ENCODE results near the gene M6PR.
"Not testable (repeated sequence)": the region's sequence is repeated elsewhere in the genome, so short reads cannot be mapped to it uniquely, and the experiment has no call there.

Gene M6PR

DNA sequence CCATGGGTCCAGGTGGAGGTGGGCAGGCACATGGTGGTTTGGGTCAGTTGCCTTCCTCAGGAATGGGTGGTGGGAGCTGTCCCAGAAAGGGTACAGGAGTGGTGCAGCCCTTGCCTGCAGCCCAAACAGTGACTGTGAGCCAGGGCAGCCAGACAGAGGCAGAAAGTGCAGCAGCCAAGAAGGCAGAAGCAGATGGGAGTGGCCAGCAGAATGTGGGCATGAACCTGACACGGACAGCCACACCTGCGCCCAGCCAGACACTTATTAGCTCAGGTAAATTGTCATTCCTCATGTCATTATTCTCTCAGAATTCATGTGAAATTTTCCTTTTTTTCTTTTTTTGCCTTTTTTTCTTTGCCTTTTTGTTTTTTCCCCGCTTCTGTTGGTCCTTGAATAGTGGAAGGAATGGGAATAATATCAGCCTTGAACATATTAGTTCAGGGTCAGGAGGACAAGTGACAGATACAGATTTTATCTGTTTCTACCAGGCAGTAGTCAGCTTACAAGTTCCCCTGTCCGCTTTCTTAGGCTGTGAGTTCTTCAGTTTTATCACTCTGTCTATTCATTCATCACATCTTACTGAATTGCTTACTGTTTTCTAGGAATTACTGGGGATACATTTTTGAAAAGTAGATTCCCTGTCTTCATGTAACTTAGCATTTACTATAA, 18.7 kb downstream of the M6PR start:
- H3K4me1 ChIP-seq (ENCODE audit: control extremely low read depth in 1 of 4, control insufficient read depth in 4 of 4, insufficient read depth in 4 of 4, low read length in 3 of 4); H3K9me3 ChIP-seq (ENCODE audit: control extremely low read depth in 1 of 5, control insufficient read depth in 4 of 5, insufficient read depth in 2 of 5, low read depth in 1 of 5, low read length in 4 of 5); POLR2A ChIA-PET; H3K27ac ChIP-seq (ENCODE audit: insufficient read depth in 1 of 2, low read depth in 1 of 2, low read length in 2 of 2, poor library complexity in 1 of 2, severe bottlenecking in 2 of 2); H3K27me3 ChIP-seq (replicated peaks in 2 of 5; ENCODE audit: control insufficient read depth in 4 of 5, insufficient read depth in 5 of 5, low read length in 4 of 5); H3K4me3 ChIP-seq (ENCODE audit: control insufficient read depth in 1 of 7, extremely low read depth in 1 of 7, insufficient read depth in 4 of 7, low read depth in 2 of 7, low read length in 6 of 7); CTCF ChIA-PET; DNase-seq: not testable (repeated sequence)
- WGBS (ENCODE audit: insufficient coverage) = 100% methylated on average over 1 of the region's 4 CpGs
- H3K36me3 ChIP-seq (ENCODE audit: control insufficient read depth in 4 of 4, insufficient read depth in 4 of 4, low read length in 3 of 4) = peaks cover 2 to 38% (median 18%) of the 10 kb centered on the region in 4 experiments

- Histone ChIP-seq H3K4me3 (ENCODE audit: control insufficient read depth in 1 of 7, extremely low read depth in 1 of 7, insufficient read depth in 4 of 7, low read depth in 2 of 7, low read length in 6 of 7) (no peak overlapping the region), H3K36me3 (ENCODE audit: control insufficient read depth in 4 of 4, insufficient read depth in 4 of 4, low read length in 3 of 4) (peaks cover 8 to 41% (median 24%) of the 10 kb centered on the region in 4 experiments), H3K27me3 (replicated peaks in 2 of 5; ENCODE audit: control insufficient read depth in 4 of 5, insufficient read depth in 5 of 5, low read length in 4 of 5) (no peaks in the 10 kb centered on the region), H3K4me1 (ENCODE audit: control extremely low read depth in 1 of 4, control insufficient read depth in 4 of 4, insufficient read depth in 4 of 4, low read length in 3 of 4) (no peaks in the 10 kb centered on the region), H3K9me3 (ENCODE audit: control extremely low read depth in 1 of 5, control insufficient read depth in 4 of 5, insufficient read depth in 2 of 5, low read depth in 1 of 5, low read length in 4 of 5) (no peaks in the 10 kb centered on the region), H3K27ac (ENCODE audit: insufficient read depth in 1 of 2, low read depth in 1 of 2, low read length in 2 of 2, poor library complexity in 1 of 2, severe bottlenecking in 2 of 2) (no peak overlapping the region)
- 95% methylated on average over 3 of the region's 5 CpGs for WGBS (ENCODE audit: insufficient coverage)
- ChIA-PET POLR2A (no interaction called here), CTCF (interaction anchor here (1.4 kb wide), 1 partner anchor 22 kb away, joined by 4 read pairs; no protein-coding TSS in a partner anchor)
- DNase-seq = no peak
These were observed 26.9 kb downstream of the M6PR start for GRCh38 chr12:8922544-8922943.

- DNase-seq; POLR2A ChIA-PET; H3K4me3 ChIP-seq (ENCODE audit: control insufficient read depth in 1 of 7, extremely low read depth in 1 of 7, insufficient read depth in 4 of 7, low read depth in 2 of 7, low read length in 6 of 7); H3K9me3 ChIP-seq (ENCODE audit: control extremely low read depth in 1 of 5, control insufficient read depth in 4 of 5, insufficient read depth in 2 of 5, low read depth in 1 of 5, low read length in 4 of 5); H3K27ac ChIP-seq (ENCODE audit: insufficient read depth in 1 of 2, low read depth in 1 of 2, low read length in 2 of 2, poor library complexity in 1 of 2, severe bottlenecking in 2 of 2); H3K27me3 ChIP-seq (replicated peaks in 2 of 5; ENCODE audit: control insufficient read depth in 4 of 5, insufficient read depth in 5 of 5, low read length in 4 of 5): not testable (repeated sequence)
- Histone ChIP-seq H3K4me1 (ENCODE audit: control extremely low read depth in 1 of 4, control insufficient read depth in 4 of 4, insufficient read depth in 4 of 4, low read length in 3 of 4) (peaks cover 0 to 16% (median 9%) of the 10 kb centered on the region in 4 experiments), H3K36me3 (ENCODE audit: control insufficient read depth in 4 of 4, insufficient read depth in 4 of 4, low read length in 3 of 4) (peaks cover 7 to 41% (median 22%) of the 10 kb centered on the region in 4 experiments)
- CTCF ChIA-PET = interaction anchor here (0.7 kb wide), 1 partner anchor 117 kb away, joined by 4 read pairs; no protein-coding TSS in a partner anchor
- WGBS (ENCODE audit: insufficient coverage) = 100% methylated on average over 1 of the region's 4 CpGs
These were observed 29.8 kb downstream of the M6PR start for GRCh38 chr12:8919643-8920042.

DNA sequence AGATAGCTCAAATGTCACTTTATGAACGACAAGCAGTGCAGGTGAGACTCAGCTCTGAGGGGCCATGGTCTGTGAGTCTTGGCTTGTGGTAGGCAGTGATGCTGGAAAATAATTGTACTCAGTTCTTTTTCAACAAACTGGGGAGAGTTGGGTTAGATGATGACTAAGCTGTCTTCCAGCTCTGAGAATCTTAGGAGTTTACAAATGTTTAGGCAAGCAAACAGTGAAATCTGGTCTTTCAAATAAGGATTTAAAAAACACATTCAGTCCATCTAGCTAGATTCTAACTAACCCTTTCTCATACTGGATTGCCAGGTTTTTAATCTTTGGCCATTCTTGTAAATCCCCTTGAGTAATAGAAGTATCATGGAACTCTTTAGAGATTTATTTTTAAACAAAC, 31.7 kb downstream of the M6PR start:
- WGBS (ENCODE audit: insufficient coverage) = 100% methylated on average over 1 of the region's 1 CpG
- Histone ChIP-seq H3K4me1 (ENCODE audit: control extremely low read depth in 1 of 4, control insufficient read depth in 4 of 4, insufficient read depth in 4 of 4, low read length in 3 of 4) (peaks cover 0 to 25% (median 18%) of the 10 kb centered on the region in 4 experiments), H3K36me3 (ENCODE audit: control insufficient read depth in 4 of 4, insufficient read depth in 4 of 4, low read length in 3 of 4) (peaks cover 3 to 33% (median 20%) of the 10 kb centered on the region in 4 experiments), H3K4me3 (ENCODE audit: control insufficient read depth in 1 of 7, extremely low read depth in 1 of 7, insufficient read depth in 4 of 7, low read depth in 2 of 7, low read length in 6 of 7) (no peak overlapping the region), H3K27ac (ENCODE audit: insufficient read depth in 1 of 2, low read depth in 1 of 2, low read length in 2 of 2, poor library complexity in 1 of 2, severe bottlenecking in 2 of 2) (no peak overlapping the region), H3K27me3 (replicated peaks in 2 of 5; ENCODE audit: control insufficient read depth in 4 of 5, insufficient read depth in 5 of 5, low read length in 4 of 5) (no peaks in the 10 kb centered on the region), H3K9me3 (ENCODE audit: control extremely low read depth in 1 of 5, control insufficient read depth in 4 of 5, insufficient read depth in 2 of 5, low read depth in 1 of 5, low read length in 4 of 5) (no peaks in the 10 kb centered on the region)
- DNase-seq = no peak
- POLR2A ChIA-PET = no interaction called here
- CTCF ChIA-PET = interaction anchor here (1.5 kb wide), 1 partner anchor 32 kb away, joined by 6 read pairs; no protein-coding TSS in a partner anchor

- WGBS (ENCODE audit: insufficient coverage) = 86% methylated on average over 3 of the region's 3 CpGs
- DNase-seq = no peak
- H3K4me1 ChIP-seq (ENCODE audit: control extremely low read depth in 1 of 4, control insufficient read depth in 4 of 4, insufficient read depth in 4 of 4, low read length in 3 of 4) = peaks cover 0 to 25% (median 18%) of the 10 kb centered on the region in 4 experiments
- POLR2A ChIA-PET = interaction anchor here (0.8 kb wide), 1 partner anchor 32 kb away, joined by 4 read pairs; no protein-coding TSS in a partner anchor
- H3K27ac ChIP-seq (ENCODE audit: insufficient read depth in 1 of 2, low read depth in 1 of 2, low read length in 2 of 2, poor library complexity in 1 of 2, severe bottlenecking in 2 of 2) = no peak overlapping the region
- no peaks in the 10 kb centered on the region for H3K27me3 ChIP-seq (replicated peaks in 2 of 5; ENCODE audit: control insufficient read depth in 4 of 5, insufficient read depth in 5 of 5, low read length in 4 of 5)
- H3K36me3 ChIP-seq (ENCODE audit: control insufficient read depth in 4 of 4, insufficient read depth in 4 of 4, low read length in 3 of 4) = peaks cover 3 to 26% (median 18%) of the 10 kb centered on the region in 4 experiments
- CTCF ChIA-PET = interaction anchor here (1.5 kb wide), 1 partner anchor 31 kb away, joined by 6 read pairs; no protein-coding TSS in a partner anchor
- no peaks in the 10 kb centered on the region for H3K9me3 ChIP-seq (ENCODE audit: control extremely low read depth in 1 of 5, control insufficient read depth in 4 of 5, insufficient read depth in 2 of 5, low read depth in 1 of 5, low read length in 4 of 5)
- no peak overlapping the region for H3K4me3 ChIP-seq (ENCODE audit: control insufficient read depth in 1 of 7, extremely low read depth in 1 of 7, insufficient read depth in 4 of 7, low read depth in 2 of 7, low read length in 6 of 7)
These were observed 32.4 kb downstream of the M6PR start for GRCh38 chr12:8917031-8917430.

DNA sequence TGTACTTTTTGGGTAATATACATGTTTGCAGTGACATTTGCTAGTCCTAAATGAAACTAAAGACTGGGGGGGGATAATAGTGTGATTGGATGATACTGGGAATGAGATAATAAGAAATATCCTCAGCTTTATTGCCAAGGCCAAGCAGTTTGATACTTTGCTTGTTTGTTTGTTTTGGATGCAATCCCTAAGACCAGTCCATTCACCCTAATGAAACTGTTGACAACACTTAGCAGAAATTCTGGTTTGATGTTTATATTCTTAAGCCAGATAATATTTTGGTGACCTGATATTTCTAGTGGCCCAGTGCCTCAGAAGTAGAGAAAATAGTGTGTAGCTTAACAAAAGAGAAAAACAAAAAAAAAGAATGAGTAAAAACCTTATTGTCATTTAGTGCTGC, 33.3 kb downstream of the M6PR start:
- H3K9me3 ChIP-seq (ENCODE audit: control extremely low read depth in 1 of 5, control insufficient read depth in 4 of 5, insufficient read depth in 2 of 5, low read depth in 1 of 5, low read length in 4 of 5) = no peaks in the 10 kb centered on the region
- no peak overlapping the region for H3K27ac ChIP-seq (ENCODE audit: insufficient read depth in 1 of 2, low read depth in 1 of 2, low read length in 2 of 2, poor library complexity in 1 of 2, severe bottlenecking in 2 of 2)
- no peak for DNase-seq
- peaks cover 2 to 19% (median 12%) of the 10 kb centered on the region in 4 experiments for H3K36me3 ChIP-seq (ENCODE audit: control insufficient read depth in 4 of 4, insufficient read depth in 4 of 4, low read length in 3 of 4)
- H3K4me3 ChIP-seq (ENCODE audit: control insufficient read depth in 1 of 7, extremely low read depth in 1 of 7, insufficient read depth in 4 of 7, low read depth in 2 of 7, low read length in 6 of 7) = no peak overlapping the region
- H3K4me1 ChIP-seq (ENCODE audit: control extremely low read depth in 1 of 4, control insufficient read depth in 4 of 4, insufficient read depth in 4 of 4, low read length in 3 of 4) = peaks cover 0 to 25% (median 18%) of the 10 kb centered on the region in 4 experiments
- ChIA-PET CTCF (interaction anchor here (1.1 to 1.5 kb wide), 2 partner anchors 26 to 30 kb away, joined by 5 to 6 read pairs; no protein-coding TSS in a partner anchor), POLR2A (no interaction called here)
- no peaks in the 10 kb centered on the region for H3K27me3 ChIP-seq (replicated peaks in 2 of 5; ENCODE audit: control insufficient read depth in 4 of 5, insufficient read depth in 5 of 5, low read length in 4 of 5)

All from common myeloid progenitor, CD34-positive (primary cell).